Endothelial cell of umbilical vein (primary cell): ENCODE results near the gene EXT2.

Experiments
- EZH2 ChIP-seq: IDR thresholded peaks from 2 replicates; pipeline ENCODE4 v1.6.1; 2012; ENCODE audit warnings: borderline replicate concordance, low read depth, mild to moderate bottlenecking, moderate library complexity, low read length, inconsistent platforms; ENCODE audit not compliant: severe bottlenecking
- JUN ChIP-seq: IDR thresholded peaks from 2 replicates; pipeline ENCODE4 v1.6.1; 2011; ENCODE audit warnings: borderline replicate concordance, low read depth; ENCODE audit not compliant: insufficient read length, insufficient read depth
- POLR2A ChIP-seq: IDR thresholded peaks from 2 replicates; pipeline ENCODE4 v1.6.1; 2012; ENCODE audit warnings: low read depth, mild to moderate bottlenecking, control low read depth, low read length
- POLR2AphosphoS5 ChIP-seq: IDR thresholded peaks from 2 replicates; pipeline ENCODE4 v1.6.1; 2012; ENCODE audit warnings: low read depth, mild to moderate bottlenecking, control low read depth, low read length, moderate library complexity; ENCODE audit not compliant: insufficient read depth
- TF ChIP-seq, protein P1 (sequence below), 2 donors: IDR thresholded peaks; 1 replicate in 1 of 2; 2 replicates in 1 of 2; pipeline ENCODE4 v1.5.1; 2011; ENCODE audit warnings: low read length in 2 of 2, mild to moderate bottlenecking in 2 of 2, moderate library complexity in 2 of 2, control low read depth in 1 of 2, inconsistent platforms in 1 of 2, low read depth in 1 of 2; ENCODE audit not compliant: insufficient read depth in 1 of 2; ENCODE audit errors: extremely low read depth in 1 of 2
- TF ChIP-seq, protein P2 (sequence below): IDR thresholded peaks from 2 replicates; pipeline ENCODE4 v1.6.1; 2011; ENCODE audit not compliant: insufficient read depth, insufficient read length

DNA sequence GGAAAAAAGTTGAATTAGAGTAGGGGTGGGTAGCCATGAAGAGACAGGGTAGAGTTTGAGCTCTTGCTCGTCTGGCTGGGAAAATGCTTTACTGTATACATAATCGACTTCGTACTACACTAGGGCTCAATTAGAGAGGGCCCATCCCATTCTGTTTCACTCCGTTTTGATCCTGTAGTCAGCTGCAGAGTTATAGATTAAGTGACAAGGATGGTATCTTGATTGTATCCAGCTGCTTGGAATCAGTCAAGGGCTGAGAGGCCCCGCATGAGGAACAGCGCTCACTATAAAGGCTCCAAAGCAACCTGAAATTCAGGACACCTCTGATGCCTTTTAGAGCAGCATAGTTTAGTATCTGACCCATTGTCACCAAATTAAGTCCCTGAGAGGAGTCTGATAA, 132.9 kb downstream of the EXT2 start:
- TF ChIP-seq POLR2AphosphoS5 = no peak
- TF ChIP-seq, protein P1, sequence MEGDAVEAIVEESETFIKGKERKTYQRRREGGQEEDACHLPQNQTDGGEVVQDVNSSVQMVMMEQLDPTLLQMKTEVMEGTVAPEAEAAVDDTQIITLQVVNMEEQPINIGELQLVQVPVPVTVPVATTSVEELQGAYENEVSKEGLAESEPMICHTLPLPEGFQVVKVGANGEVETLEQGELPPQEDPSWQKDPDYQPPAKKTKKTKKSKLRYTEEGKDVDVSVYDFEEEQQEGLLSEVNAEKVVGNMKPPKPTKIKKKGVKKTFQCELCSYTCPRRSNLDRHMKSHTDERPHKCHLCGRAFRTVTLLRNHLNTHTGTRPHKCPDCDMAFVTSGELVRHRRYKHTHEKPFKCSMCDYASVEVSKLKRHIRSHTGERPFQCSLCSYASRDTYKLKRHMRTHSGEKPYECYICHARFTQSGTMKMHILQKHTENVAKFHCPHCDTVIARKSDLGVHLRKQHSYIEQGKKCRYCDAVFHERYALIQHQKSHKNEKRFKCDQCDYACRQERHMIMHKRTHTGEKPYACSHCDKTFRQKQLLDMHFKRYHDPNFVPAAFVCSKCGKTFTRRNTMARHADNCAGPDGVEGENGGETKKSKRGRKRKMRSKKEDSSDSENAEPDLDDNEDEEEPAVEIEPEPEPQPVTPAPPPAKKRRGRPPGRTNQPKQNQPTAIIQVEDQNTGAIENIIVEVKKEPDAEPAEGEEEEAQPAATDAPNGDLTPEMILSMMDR (IDR thresholded peaks at IDR 0.05; ENCODE audit: extremely low read depth in 1 of 2, insufficient read depth in 1 of 2, low read depth in 1 of 2, low read length in 2 of 2) = no peak
- no peak for TF ChIP-seq EZH2
- no peak for TF ChIP-seq JUN
- TF ChIP-seq POLR2A = no peak
- TF ChIP-seq, protein P2, sequence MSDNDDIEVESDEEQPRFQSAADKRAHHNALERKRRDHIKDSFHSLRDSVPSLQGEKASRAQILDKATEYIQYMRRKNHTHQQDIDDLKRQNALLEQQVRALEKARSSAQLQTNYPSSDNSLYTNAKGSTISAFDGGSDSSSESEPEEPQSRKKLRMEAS = no peak
